ENCODE results near the gene VAV3. TPM values are rescaled to one million over a fixed set of nuclear protein-coding genes. Genes with fewer than 3 reads are reported as not detected.

The VAV3 gene
- total and polyA plus RNA-seq, 4 donors = 1.7 to 14.4 (median 7.6) TPM

DNA sequence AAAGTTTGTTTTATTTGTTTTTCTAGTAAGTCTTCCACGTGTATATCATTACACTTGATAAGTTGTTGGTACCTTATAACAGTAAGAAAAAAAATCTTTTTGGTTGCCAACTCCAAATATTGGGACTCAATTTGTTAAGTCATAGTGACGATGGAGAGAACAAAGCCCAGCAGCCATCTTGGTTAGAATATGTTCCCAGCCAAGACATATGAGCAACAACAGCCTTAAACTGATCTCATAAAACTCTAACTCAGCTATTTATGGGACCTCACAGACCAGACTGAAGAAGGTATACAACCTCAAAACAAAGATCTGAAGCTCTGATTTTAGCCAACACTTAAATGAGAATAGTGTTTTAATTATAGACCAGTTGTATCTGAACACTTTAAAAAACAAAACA, 281.3 kb downstream of the VAV3 start:
- H3K27me3 ChIP-seq (ENCODE audit: control insufficient read depth in 3 of 3, insufficient read depth in 3 of 3, low read length in 2 of 3) = no peaks in the 10 kb centered on the region
- H3K9me3 ChIP-seq (ENCODE audit: control insufficient read depth in 4 of 4, insufficient read depth in 3 of 4, low read length in 3 of 4) = no peaks in the 10 kb centered on the region
- no peak overlapping the region for H3K9ac ChIP-seq (ENCODE audit: insufficient read depth in 1 of 2, low read length in 2 of 2)
- TF ChIP-seq, protein P1, sequence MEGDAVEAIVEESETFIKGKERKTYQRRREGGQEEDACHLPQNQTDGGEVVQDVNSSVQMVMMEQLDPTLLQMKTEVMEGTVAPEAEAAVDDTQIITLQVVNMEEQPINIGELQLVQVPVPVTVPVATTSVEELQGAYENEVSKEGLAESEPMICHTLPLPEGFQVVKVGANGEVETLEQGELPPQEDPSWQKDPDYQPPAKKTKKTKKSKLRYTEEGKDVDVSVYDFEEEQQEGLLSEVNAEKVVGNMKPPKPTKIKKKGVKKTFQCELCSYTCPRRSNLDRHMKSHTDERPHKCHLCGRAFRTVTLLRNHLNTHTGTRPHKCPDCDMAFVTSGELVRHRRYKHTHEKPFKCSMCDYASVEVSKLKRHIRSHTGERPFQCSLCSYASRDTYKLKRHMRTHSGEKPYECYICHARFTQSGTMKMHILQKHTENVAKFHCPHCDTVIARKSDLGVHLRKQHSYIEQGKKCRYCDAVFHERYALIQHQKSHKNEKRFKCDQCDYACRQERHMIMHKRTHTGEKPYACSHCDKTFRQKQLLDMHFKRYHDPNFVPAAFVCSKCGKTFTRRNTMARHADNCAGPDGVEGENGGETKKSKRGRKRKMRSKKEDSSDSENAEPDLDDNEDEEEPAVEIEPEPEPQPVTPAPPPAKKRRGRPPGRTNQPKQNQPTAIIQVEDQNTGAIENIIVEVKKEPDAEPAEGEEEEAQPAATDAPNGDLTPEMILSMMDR (IDR thresholded peaks at IDR 0.05; ENCODE audit: control extremely low read depth, extremely low read depth) = no peak
- no peak overlapping the region for H3K27ac ChIP-seq (ENCODE audit: low read depth in 1 of 2, low read length in 1 of 2)
- H3K4me3 ChIP-seq = no peak overlapping the region
- no peaks in the 10 kb centered on the region for H3K4me1 ChIP-seq (ENCODE audit: control insufficient read depth in 5 of 5, insufficient read depth in 5 of 5, low read length in 5 of 5)
- no peak for ATAC-seq (ENCODE audit: insufficient read depth, low FRiP score)
- WGBS, 2 donors = 89 to 90% methylated on average over 2 of the region's 2 CpGs
- no peak for DNase-seq
- no peaks in the 10 kb centered on the region for H3K36me3 ChIP-seq (ENCODE audit: control insufficient read depth in 4 of 4, insufficient read depth in 4 of 4, low read length in 4 of 4)

DNA sequence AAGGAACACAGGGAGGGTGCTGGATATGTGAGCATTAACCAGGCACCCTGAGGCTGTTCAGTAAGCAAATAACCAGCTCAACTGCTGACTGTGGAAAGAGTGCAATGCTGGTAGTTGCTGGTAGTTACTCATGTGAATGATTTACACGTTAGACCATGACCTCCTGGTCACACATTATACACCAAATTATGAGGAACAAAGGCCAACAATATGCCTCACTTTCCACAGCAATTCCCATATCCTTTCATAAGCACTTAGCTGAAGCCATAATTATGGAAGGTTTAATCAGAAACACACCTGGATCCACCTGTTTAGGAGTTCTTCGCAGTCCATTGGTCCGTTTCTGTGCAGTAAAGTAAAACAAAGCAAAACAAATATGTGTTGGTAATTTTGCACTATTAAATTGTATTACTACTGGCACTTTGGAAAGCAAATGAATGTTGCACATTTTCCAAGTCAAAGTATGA, 281.8 kb downstream of the VAV3 start:
- H3K27me3 ChIP-seq (ENCODE audit: control insufficient read depth in 3 of 3, insufficient read depth in 3 of 3, low read length in 2 of 3) = no peaks in the 10 kb centered on the region
- TF ChIP-seq, protein P1 (IDR thresholded peaks at IDR 0.05; ENCODE audit: control extremely low read depth, extremely low read depth) = no peak
- no peak overlapping the region for H3K9ac ChIP-seq (ENCODE audit: insufficient read depth in 1 of 2, low read length in 2 of 2)
- no peak overlapping the region for H3K27ac ChIP-seq (ENCODE audit: low read depth in 1 of 2, low read length in 1 of 2)
- no peaks in the 10 kb centered on the region for H3K4me1 ChIP-seq (ENCODE audit: control insufficient read depth in 5 of 5, insufficient read depth in 5 of 5, low read length in 5 of 5)
- no peak overlapping the region for H3K4me3 ChIP-seq
- H3K9me3 ChIP-seq (ENCODE audit: control insufficient read depth in 4 of 4, insufficient read depth in 3 of 4, low read length in 3 of 4) = no peaks in the 10 kb centered on the region
- no peak for ATAC-seq (ENCODE audit: insufficient read depth, low FRiP score)
- WGBS, 2 donors = 91 to 98% methylated on average over 3 of the region's 3 CpGs
- H3K36me3 ChIP-seq (ENCODE audit: control insufficient read depth in 4 of 4, insufficient read depth in 4 of 4, low read length in 4 of 4) = no peaks in the 10 kb centered on the region
- DNase-seq = no peak

DNA sequence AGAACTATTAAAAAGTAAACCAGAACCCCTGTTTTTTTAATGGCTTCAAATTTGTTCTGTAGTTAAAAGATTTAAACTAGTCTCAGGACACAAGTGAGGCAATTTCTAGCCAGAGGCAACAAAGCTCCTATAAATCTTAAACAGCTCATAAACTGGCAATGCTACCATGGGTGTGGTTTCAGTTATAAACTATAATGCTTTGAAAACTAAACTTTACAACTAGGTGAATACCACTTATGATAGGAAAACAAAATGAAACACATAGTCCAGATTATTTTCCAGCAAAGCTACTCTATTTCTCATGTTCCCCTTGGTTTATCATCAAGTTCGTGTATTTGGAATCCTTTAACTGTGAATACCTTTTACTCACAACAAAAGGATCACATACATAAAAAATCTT, 282.5 kb downstream of the VAV3 start:
- Histone ChIP-seq H3K27ac (ENCODE audit: low read depth in 1 of 2, low read length in 1 of 2) (no peak overlapping the region), H3K4me1 (ENCODE audit: control insufficient read depth in 5 of 5, insufficient read depth in 5 of 5, low read length in 5 of 5) (no peaks in the 10 kb centered on the region), H3K9ac (ENCODE audit: insufficient read depth in 1 of 2, low read length in 2 of 2) (no peak overlapping the region), H3K36me3 (ENCODE audit: control insufficient read depth in 4 of 4, insufficient read depth in 4 of 4, low read length in 4 of 4) (no peaks in the 10 kb centered on the region), H3K9me3 (ENCODE audit: control insufficient read depth in 4 of 4, insufficient read depth in 3 of 4, low read length in 3 of 4) (no peaks in the 10 kb centered on the region), H3K4me3 (no peak overlapping the region), H3K27me3 (ENCODE audit: control insufficient read depth in 3 of 3, insufficient read depth in 3 of 3, low read length in 2 of 3) (no peaks in the 10 kb centered on the region)
- no peak for ATAC-seq (ENCODE audit: insufficient read depth, low FRiP score)
- WGBS, 2 donors = 82 to 88% methylated on average over 1 of the region's 1 CpG
- DNase-seq = no peak
- TF ChIP-seq, protein P1 (IDR thresholded peaks at IDR 0.05; ENCODE audit: control extremely low read depth, extremely low read depth) = no peak

DNA sequence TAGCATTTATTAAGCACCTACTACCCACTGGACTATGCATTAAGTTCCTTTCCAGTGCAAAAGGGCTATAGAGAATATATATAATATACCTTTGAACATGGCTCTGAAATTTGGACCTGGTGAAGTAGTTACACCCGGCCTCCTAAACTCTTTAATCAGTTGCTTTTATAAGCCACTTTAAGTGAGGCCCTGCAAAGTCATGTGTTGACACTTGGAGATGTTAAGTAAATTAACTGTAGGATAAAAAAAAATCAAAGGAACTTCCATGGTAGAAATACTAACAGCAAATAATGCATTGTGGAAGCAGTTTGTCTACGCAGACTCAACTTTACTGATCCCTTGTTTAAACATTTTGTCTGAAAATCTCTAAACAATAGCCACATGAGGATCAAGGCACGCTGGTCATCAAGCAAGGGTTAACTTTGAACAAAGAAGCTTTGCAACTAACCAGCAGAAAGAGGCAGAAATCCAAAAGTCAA, 283.9 kb downstream of the VAV3 start:
- DNase-seq (peak in 1 of 3 donors; percentile 17), ATAC-seq (ENCODE audit: insufficient read depth, low FRiP score) (no peak)
- Histone ChIP-seq H3K27me3 (ENCODE audit: control insufficient read depth in 3 of 3, insufficient read depth in 3 of 3, low read length in 2 of 3) (no peaks in the 10 kb centered on the region), H3K9ac (ENCODE audit: insufficient read depth in 1 of 2, low read length in 2 of 2) (no peak overlapping the region), H3K9me3 (ENCODE audit: control insufficient read depth in 4 of 4, insufficient read depth in 3 of 4, low read length in 3 of 4) (no peaks in the 10 kb centered on the region), H3K27ac (ENCODE audit: low read depth in 1 of 2, low read length in 1 of 2) (no peak overlapping the region), H3K4me1 (ENCODE audit: control insufficient read depth in 5 of 5, insufficient read depth in 5 of 5, low read length in 5 of 5) (no peaks in the 10 kb centered on the region), H3K36me3 (ENCODE audit: control insufficient read depth in 4 of 4, insufficient read depth in 4 of 4, low read length in 4 of 4) (no peaks in the 10 kb centered on the region), H3K4me3 (no peak overlapping the region)
- 77 to 81% methylated on average over 3 of the region's 3 CpGs for WGBS, 2 donors
- TF ChIP-seq, protein P1 (IDR thresholded peaks at IDR 0.05; ENCODE audit: control extremely low read depth, extremely low read depth) = no peak
